ENCODE results near the gene MRPS27.
"Not testable (repeated sequence)": the region's sequence is repeated elsewhere in the genome, so short reads cannot be mapped to it uniquely, and the experiment has no call there.

MRPS27 gene

DNA sequence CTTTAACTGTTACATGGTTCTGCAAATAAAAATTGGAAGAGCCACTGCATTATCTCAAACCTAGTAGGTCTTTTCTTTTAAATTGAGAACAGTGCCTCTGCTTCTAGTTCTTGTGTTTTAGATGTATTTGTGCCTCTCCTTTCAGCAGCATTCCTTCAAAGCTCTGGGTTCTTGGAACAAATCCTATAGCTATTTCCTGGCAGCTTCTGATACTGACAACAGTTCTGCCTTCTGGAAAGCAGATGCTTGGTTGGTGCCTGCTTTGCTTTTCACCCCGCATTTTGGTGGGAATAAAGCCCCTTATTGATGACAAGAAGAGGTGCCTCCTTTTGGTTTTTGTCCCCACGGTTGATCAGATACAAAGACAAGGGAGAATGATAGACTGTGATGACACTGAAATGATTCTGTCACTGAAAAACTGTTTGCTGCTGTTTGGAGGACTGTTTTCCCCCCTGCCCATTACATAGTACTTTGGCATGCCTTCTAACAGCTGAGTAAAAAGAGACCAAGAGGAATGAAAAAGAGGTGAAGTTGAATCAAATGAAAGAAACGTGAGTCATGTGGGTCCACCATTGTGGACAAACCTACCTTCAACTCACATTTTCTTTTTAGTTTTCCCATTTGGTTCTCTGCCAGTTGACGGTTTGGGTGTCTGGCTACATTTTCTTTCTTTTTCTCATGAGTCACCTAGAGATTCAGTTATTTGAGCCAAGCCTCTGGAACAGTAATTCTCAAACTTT lies 5.7 kb upstream of the MRPS27 start:
- no peak for DNase-seq

DNA sequence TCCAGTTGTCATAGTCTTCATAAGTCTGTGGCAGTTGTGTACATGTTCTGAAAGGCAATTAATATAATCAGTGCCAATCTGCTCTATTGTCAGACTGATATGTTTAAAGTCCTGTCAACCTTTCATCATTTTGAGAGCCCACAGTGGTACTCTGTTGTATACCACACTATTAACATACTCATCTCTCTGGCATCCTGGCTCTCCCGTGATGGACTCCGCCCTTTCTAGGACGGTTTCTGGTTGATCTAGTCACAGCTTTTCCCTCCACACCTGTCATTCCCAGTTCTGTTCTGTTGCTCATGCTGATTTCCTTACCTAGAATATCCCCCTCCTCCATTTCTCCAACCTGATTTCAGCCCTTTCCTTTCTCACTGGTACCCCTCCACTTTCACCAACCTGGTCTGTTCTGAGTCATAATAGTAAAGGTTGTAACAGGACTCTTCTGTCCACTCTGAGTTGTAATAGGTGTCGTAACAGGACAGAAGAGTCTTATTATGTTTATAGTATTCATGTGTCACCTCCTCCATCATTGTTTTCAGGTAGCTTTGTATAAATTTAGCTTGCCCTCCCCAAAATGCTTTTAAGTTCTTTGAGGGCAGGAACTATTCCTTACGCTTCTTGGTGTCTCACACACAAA lies 4.3 kb upstream of the MRPS27 start:
- DNase-seq, result no peak

DNA sequence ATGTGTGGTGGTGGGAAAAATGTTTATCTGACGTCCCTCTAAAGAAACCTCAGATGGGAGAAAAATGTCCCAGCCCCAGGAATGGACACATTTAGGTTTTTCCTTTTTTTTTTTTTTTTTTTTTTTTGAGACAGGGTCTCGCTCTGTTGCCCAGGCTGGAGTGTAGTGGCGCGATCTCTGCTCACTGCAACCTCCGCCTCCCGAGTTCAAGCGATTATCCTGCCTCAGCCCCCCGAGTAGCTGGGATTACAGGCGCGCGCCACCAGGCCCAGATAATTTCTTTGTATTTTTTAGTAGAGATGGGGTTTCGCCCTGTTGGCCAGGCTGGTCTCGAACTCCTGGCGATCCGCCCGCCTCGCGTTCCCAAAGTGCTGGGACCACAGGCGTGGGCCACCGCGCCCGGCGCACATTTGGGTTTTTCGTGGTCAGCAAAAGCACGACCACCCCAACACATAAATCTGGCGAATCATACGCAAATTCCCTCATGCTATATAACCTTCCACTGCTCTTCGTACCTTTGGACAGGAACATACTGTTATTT lies 535 bp downstream of the MRPS27 start:
- not testable (repeated sequence) for DNase-seq

DNA sequence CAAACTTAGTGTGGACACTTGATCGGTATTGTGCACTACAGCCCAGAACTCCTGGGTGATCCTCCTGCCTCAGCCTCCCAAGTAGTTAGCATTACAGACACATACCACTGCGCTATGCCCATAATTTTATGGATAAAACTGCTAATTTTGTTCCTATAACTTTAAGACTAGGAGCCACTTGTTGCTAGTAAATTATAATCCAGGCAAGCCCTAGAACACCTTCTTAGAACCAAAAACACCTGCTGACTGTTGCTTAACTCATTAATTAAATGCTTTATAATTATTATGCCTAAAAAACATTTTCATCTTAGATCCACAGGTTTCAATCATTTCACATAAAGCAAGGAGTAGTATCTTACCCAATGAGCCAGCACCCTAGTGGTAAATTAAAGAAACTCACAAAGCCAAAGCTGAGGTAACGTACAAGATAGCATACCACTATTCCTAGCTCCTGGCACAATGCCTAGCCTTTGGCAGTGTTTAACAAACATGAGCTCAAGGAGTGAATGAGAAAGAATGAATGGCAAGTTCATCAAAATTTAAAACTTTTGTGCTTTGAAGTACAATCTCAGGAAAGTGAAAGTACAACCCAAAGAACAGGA lies 5.4 kb downstream of the MRPS27 start:
- DNase-seq, result no peak

DNA sequence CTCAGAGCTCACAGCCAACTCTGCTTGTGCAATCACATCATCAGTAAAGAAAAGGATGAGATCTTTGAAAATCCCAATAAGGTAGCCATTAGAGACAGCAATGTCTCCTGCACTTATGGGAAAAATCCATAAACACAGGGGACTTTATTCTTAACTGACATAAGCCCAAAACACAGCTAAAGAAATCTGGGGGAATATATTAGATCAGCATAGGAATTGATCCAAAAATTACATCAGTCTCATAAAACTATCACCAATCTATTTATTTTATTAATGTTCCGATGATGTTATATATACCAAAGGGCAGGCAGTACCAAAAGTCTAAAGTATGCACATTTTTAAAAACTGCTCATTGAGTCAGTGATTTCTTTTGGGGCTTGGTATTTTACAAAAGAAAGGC lies 6.9 kb downstream of the MRPS27 start:
- DNase-seq, result no peak

DNA sequence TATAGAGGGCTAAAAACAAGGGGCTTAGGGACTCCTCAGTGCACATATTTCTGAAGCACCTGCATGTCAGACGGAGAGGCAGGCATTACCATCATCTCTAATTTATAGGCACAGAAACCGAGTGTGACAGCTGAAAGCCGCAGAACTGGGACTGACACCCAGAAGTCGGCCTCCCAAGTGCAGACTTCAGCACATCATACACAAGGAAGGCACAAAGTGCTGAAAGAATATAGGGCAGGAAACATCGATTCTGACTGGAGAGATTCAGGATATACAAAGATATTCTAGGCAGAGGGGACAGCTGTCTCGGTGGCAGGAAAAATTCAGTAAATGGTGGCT lies 11.2 kb downstream of the MRPS27 start:
- no peak for DNase-seq

DNA sequence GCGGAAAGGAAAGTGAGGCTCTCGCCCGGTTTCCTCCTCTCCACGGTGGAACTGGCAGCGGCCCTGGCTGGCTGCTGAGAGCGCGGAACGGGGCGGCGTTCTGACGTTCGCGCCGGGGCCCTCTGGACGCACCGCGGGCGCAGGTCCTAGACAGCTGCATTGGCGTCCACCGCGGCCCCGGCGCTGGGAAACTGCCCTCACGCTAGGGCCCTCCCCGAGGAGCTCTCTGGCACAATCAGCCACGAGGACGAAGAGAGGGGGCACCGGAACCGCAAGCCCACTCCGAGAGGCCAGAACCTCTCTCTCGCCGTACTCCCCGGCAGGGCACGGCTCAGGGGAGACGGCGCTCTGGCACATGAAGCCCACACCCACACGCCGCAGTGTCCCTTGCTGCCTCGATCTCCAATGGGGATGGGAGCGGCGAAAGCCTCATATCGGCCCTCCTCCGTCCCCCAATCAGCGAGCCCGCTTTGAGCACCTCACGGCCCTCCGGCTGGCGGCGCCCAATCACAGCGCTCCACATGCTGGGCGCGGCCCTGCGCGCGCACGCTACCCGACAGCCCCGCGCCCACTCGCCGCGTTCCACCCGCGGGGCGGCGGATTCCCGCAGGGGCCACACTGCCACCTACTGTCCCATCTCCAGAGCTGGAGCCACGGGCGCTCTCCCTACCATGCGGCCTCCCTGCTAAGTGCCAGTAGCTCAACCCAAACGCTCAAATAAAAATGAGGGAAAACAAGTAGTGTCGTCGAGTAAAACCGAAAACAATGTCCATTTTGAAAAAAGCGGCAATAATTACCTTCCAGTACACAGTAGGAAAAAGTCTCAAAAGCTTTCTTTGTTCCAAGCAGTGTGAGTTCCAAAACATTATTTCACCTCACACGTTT lies 11.8 kb downstream of the MRPS27 start:
- DNase-seq, result peak; percentile 86 to 93 (median 90)

DNA sequence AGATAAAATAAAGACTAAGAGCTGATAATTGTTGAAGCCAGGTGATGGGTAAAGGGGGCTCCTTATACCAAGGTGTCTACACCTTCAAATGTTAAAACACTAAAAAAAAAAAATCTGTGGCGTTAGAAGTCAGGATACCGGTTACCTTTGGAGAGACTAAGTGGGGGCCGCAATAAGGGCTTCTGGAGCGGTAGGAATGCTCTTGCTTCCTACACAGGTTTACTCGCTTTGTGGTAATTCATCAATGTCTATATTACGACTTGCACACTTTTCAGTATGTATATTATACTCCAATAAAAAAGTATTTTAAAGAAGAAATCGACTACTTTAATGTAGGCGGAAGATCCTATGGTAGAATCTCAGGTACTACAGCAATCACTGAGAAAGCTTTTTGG lies 12.5 kb downstream of the MRPS27 start:
- no peak for DNase-seq

DNA sequence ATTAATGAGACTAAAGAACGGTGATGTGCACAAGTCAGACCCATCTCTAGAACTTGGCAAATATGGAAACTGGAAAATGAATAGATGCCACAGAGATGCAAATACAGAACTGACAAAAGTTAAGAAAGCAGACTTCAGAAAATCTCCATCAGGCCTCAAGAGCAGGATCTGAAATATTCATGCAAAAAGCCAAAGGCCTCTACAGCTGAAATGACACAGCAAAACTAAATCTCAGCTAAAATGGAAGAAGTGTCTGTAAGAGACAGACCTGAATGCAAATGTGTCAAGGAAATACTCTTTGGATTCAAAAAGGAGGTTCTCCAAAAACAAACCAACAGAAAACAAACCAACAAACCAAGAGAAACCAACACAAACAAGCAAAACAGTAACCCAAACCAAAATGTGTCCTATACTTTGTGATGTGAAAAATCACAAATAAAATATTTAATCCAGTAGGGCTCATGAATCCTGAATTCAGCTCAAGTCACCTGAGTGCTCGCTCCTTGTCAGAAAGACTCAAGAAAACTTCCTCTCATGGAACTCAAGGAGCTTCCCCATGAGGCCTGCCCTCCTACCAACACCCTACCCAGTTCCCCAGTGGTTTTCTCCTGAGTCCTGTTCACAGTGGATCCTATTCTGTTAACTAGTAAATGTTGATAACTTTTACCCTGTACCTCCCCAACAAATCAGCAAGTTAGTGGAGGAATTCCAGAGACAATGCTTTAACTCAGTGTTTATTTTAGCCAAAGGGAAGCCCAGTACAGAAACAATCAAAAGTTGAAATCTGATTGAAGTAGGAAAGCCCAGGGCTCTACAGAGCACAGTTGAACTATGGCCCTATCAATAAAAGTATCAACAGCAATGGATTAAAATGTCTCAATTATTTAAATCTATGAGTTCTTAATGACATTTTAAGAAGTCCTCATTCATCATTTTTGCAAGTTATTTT lies 14.6 kb downstream of the MRPS27 start:
- no peak for DNase-seq

DNA sequence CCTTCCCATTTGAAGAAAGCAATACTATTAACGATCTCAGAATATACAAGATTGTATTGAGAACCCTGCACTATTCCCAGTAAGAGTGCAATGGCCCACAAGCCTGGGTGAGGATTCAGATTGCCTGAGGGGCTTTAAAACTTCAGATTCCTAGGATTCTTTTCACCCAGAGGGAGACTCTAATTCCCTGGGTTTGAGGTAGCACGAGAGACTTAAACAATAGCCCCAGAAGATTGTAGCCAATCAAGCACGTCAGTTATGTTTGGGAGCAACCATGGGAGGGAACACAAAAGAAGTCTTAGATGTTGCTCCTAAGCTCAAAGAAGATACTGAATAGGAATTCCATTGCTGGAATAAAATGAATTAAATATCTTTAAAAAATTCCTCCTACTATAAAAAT lies 17.9 kb downstream of the MRPS27 start:
- DNase-seq, result no peak

DNA sequence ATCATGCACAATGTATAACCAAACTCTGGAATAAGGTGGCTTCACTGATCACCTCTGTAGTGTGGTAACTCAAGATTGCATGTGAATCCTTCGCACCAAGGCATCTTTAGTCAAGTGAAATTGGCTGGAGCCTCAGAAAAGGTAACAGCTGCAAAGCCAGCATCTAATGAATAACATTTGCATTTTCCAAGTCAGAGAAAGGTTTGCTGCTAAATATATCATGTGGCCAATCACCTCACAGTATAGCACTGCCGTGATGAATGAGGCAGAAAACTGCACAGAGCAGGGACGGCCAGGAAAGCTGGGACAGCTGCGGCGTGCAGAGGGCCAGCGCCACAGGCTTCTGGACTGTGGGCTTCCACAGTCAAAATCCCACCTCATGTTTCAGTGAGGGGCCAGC lies 18.5 kb downstream of the MRPS27 start:
- DNase-seq, result no peak

DNA sequence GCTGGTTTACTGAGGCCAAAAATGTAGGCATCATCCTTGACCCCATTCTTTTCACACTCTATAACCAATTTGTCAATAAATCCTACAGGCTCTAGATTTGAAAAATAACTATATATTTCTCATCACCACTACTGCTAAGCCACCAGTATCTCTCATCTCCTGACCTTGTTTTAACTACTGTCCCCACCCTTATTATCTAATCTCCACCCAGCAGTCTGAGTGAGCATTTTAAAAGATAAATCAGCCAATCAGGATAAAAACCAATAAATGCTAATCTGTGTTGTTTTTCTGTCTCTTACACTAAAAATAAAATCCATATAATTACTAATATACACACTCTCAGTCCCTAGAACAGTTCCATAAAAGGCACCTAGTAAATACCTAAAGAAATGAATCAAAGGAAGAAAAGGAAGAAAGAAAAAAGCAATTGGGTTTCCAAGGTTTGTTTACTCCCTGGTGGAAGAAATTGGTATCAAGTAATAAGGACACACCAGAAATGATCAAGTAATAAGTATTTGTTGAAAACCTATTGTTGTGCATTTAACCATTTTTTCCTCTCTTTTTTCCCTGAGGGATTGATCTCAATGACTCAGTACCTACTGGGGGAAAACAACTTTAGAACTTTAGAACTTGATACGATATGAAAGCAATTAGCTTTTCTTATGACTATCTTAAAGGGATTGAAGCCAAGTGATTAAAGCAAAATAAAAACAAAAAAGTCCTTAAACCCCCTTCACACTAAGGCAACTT lies 19.3 kb downstream of the MRPS27 start:
- no peak for DNase-seq

DNA sequence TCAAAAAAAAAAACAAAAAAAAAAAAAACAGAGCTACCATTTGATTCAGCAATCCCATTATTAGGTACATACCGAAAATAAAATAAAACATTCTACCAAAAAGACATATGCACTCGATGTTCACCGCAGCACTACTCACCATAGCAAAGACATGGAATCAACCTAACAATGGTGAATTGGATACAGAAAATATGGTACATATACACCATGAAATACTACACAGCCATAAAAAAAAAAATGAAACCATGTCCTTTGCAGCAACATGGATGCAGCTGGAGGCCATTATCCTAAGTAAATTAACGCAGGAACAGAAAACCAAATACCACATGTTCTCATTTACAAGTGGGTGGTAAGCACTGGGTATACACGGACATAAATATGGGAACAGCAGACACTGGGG lies 21.3 kb downstream of the MRPS27 start:
- DNase-seq, result no peak

DNA sequence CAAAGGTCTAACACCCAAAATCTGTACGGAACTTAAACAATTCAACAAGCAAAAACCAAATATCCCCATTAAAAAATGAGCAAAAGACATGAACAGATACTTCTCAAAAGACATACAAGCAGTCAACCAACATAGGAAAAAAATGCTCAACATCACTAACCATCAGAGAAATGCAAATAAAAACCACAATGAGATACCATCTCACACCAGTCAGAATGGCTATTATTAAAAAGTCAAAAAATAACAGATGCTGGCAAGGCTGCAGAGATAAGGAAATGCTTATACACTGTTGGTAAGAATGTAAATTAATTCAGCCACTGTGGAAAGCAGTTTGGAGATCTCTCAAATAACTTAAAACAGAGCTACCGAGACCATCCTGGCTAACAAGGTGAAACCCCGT lies 21.9 kb downstream of the MRPS27 start:
- not testable (repeated sequence) for DNase-seq

DNA sequence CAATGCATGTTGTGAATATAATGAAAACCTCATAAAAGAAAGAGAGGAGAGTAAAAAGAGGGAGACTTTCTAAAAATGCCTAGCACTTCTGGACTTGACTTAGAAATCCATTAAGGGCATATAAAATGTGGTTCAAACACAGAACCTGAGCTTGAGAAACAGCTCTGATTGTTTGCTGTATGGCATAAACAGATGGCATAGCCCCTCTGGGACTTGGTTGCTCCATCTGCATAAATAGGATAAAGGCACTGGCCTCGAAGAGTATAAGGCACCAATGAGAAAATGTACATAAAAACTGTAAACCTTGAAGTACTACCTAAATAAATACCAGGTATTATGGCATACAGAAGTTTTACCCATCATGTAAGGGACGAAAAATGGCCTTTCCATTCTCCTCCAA lies 23.8 kb downstream of the MRPS27 start:
- no peak for DNase-seq

DNA sequence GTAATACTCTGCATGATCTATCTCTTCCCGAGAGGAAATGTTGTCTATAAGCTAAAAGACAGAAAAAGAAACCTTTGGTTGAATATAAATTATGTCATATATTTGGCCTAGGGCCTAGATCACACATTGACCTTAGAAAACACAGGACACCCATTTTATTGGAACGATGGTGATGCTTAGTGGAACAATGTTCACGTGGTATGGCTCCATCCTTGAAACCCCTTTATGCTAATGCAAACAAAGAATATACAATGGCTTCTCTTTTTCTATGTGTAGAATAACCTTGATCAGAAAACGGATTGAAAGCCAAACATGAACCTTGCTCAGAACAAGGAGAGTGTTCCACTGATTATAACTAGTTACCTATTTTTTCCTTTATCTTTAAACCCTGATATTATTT lies 24.5 kb downstream of the MRPS27 start:
- no peak for DNase-seq

DNA sequence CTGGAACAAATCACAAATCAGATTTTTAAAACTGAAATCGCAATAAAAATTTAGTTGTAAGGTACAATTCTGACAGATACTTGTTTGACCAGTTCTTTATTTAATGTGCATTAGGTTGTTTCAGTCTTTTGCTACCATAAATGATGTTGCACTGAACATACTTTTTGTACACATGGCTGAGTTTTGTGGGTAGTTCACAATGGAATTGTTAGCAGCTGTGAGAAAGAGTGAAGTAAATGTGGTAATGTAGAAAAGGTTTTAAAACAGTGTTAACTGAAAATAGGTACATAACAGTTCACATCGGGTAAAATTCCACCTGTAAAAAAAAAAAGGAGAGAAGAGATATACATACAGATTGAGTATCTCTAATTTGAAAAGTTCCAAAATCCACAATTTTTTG lies 25.6 kb downstream of the MRPS27 start:
- DNase-seq, result no peak

DNA sequence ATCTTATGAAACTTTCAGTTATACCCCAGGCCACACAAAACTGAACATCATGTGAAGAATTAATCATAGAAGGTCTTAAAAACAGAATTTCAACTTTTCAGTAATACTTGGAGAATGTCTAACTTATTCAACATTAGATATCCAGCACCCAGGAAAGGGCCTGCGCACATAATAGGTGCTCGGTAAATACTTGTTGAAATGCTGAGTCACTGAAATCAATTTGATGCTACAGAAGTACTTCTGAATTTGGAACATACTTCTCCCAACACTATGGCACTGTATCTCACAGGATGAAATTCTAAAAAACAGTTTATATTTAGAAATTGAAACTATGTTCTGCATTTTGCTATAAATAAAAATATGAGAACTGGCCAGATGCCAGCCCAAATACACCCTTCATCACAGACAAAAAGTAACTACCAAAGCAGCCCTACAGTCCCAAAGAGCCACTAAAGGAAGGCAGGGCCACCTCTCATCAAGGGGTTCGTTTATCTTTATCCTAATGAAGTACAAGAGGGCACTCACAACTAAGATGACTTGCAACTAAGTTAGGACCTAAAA lies 26.5 kb downstream of the MRPS27 start:
- no peak for DNase-seq

DNA sequence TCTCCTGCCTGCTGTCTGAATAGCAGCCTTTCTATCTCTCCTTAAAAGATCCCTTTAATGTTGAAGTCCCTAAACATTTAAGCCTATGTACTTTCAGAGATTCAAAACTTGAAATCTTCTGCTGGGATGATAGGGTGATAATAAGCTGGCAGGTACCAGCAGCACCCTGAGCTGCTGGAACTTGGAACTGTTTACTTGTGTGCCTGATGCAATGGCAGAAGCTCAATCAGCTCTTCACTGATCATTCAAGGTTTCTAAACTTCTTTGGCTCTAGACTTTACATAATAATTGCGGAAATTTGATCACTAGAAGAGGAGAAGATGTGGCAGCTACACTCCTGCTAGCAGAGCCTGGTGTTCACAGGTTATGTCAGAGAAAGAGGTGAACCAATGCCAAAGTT lies 27.6 kb downstream of the MRPS27 start:
- no peak for DNase-seq

DNA sequence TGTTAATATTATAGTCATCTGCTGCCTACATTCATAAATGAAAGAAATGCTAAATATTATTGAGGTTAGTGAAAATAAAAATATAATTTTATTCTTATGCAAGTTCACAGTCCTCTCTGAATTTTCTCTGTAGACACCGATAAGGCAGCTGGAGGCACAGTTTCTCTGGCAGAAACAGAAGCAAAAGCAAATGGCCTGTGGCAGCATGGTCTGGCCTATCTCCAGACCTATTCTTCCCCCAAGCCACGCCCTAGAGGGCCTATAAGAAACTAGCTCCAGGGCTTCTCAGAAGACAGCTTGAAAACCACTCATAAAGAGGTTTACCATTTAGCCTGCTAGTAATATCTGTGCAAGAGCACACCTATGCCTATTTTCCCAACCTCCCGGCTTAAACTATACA lies 28.4 kb downstream of the MRPS27 start:
- no peak for DNase-seq
